GM13976 (cell line): Measurements from ENCODE around the gene DPH6.
"Not testable (repeated sequence)": the region's sequence is repeated elsewhere in the genome, so short reads cannot be mapped to it uniquely, and the experiment has no call there.

ENCODE experiments used
- DNase-seq: peaks from one replicate; pipeline ENCODE4 v3.0.0; 2012; ENCODE audit warnings: low spot score
- in situ Hi-C: fragments of 300-500 bp; cut with MboI; formaldehyde crosslinking; loops from one replicate; pipeline ENCODE4 v1.12.0; 2022; ENCODE audit warnings: low sequenced_read_pairs, mixed read lengths, inconsistent platforms; ENCODE audit not compliant: unreplicated experiment
- TF ChIP-seq, protein P1 (sequence below): IDR thresholded peaks from 2 replicates; pipeline ENCODE4 v1.5.1; 2012; ENCODE audit warnings: borderline replicate concordance, mild to moderate bottlenecking; ENCODE audit not compliant: insufficient read depth; ENCODE audit errors: extremely low read depth, missing control alignments, control extremely low read depth

Gene DPH6

DNA sequence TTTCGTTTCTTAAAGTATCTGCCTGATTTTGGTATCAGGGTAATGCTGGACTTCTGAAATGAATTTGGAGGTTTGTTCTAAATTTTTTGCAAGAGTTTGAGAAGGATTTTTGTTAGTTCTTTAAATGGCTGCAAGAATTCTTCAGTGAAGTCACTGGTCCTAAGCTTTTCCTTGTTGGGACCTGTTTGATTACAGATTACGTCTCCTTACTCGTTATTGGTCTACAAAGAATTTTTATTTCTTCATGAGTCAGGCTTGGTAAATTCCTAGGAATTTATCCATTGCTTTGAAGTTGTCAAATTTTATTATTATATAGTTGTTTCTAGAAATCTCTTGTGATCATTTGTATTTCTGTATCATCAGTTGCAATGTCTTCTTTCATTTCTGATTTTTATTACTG lies 196.0 kb downstream of the DPH6 start:
- no peak for DNase-seq
- in situ Hi-C loops: no loop called here
- TF ChIP-seq, protein P1, sequence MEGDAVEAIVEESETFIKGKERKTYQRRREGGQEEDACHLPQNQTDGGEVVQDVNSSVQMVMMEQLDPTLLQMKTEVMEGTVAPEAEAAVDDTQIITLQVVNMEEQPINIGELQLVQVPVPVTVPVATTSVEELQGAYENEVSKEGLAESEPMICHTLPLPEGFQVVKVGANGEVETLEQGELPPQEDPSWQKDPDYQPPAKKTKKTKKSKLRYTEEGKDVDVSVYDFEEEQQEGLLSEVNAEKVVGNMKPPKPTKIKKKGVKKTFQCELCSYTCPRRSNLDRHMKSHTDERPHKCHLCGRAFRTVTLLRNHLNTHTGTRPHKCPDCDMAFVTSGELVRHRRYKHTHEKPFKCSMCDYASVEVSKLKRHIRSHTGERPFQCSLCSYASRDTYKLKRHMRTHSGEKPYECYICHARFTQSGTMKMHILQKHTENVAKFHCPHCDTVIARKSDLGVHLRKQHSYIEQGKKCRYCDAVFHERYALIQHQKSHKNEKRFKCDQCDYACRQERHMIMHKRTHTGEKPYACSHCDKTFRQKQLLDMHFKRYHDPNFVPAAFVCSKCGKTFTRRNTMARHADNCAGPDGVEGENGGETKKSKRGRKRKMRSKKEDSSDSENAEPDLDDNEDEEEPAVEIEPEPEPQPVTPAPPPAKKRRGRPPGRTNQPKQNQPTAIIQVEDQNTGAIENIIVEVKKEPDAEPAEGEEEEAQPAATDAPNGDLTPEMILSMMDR: no peak

DNA sequence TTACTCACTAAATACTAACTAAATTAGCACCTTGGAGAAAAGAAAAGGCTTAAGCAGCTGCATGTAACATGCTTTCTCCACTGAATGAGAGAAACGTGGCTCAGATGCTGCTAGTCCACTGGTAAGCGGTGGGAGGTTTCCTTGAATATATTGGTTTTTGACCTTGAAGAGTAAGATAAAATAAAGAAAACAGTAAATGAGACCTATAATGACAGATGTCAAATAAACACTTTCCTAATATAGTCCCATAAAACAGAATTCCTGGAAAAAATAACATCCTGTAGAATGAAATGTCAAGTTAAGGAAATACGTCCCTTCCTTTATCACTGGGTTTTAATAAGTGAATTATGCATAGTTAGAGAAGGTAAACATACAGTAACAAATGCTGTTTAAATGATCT lies 215.0 kb downstream of the DPH6 start:
- in situ Hi-C loops: no loop called here
- no peak for DNase-seq
- TF ChIP-seq, protein P1: no peak

DNA sequence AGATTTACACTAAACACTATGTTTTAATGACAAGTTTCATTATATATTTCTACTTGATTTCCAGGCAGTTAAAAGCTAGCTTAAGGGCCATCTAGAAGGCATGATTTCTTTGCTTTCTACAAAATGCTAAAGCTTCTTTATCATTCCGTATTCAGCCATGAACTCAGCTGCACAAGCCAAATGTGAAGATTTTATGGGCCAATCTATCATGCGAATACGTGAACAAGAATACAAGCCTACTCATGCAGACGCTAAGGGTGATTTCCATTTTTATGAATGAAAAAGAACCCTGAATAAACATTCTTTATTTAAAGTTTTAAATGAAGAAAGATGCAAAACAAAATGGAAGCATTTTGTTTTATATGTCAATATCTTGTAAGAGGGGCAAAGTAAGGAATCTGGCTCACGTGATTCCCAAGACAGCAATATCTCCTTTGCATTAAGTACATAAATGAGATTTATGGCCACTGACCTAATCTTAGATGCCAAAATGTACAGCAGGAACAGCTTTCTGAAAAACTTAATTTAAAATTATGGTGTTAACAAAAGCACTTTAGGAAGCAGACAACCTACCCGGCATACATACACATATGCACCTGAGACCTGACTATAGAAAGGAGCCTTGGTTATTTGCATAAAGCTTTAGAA lies 215.8 kb downstream of the DPH6 start:
- in situ Hi-C loops: no loop called here

DNA sequence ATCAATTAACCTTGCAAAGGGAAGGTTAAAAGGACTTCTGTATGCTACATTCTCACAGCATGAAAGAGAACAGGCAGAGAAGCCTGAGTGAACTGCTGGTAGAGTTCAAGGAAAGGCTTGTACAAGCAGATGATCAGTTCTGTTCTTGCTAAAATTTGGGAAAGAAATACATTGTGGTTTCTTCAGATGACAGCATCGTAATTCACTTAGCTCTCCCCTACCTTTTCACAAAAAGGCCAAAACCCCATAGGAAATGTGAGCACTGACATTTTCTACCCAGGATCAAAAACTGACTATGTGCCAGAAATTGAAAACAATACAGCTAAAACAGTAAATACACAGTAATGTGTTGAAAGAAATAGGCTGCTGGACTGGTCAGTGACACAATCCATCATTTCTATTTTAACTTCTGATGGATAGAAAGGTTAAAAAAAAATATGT lies 216.4 kb downstream of the DPH6 start:
- TF ChIP-seq, protein P1: no peak
- in situ Hi-C loops: no loop called here
- DNase-seq: no peak

More for the DNA sequence above, 215.8 kb downstream of the DPH6 start:
- DNase-seq: no peak
- TF ChIP-seq, protein P1: no peak

DNA sequence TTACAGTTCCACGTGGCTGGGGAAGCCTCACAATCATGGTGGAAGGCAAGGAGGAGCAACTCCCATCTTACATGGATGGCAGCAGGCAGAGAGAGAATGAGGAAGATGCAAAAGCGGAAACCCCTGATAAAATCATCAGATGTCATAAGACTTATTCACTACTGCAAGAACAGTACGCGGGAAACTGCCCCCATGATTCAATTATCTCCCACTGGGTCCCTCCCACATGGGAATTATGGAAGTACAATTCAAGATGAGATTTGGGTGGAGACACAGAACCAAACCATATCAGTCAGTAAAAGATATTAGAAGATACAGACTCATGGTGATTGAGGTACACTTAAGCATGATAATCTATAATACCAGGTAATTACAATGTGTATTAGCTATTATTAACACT lies 217.1 kb downstream of the DPH6 start:
- in situ Hi-C loops: not testable (repeated sequence)

DNA sequence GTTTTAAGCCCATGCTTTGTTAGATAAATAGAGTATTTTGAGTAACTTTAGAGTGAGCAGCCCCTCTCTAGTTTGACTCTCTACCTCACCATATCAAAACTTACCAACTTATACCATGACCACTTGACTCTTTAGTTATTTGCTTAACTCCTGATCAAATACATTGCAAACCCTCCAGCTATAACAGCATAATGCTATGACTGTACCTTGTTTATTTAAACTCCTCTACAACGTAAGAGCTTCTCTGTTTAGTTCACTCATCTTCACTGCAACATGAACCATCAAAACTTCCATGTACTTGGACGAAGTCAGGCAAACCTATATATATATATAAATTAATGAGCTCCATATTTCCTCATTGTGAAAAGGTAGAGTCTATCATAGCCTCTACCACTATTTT lies 218.2 kb downstream of the DPH6 start:
- no peak for DNase-seq
- in situ Hi-C loops: no loop called here
- TF ChIP-seq, protein P1: no peak

More for the DNA sequence above, 217.1 kb downstream of the DPH6 start:
- DNase-seq: not testable (repeated sequence)

DNA sequence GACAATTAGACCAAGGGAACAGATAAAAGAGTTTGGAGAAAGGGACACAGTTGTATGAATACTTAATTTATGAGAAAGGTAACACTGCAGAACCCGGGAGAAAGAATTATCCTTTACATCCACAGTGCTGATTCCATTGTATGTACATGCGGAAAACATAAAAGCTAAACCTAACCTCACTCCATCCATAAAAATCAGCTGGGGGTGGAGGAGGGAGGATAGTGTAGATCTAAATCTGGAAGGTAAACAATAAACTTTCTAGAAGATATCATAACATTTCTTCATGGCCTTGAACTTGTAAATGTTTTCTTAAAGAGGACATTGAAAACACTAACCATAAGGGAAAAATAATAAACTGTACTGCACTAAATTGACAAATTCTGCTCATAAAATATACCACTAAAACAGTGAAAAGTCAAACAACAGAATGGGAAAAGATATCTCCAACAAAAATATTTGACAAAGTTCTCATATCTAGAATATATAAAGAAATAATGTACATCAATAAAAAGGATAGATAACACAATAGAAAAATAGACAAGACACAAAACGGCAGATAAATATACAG lies 220.5 kb downstream of the DPH6 start:
- in situ Hi-C loops: no loop called here

More for the DNA sequence above, 220.5 kb downstream of the DPH6 start:
- DNase-seq: no peak
- TF ChIP-seq, protein P1: no peak
